ENCODE data around the gene ZNF536.

- TF ChIP-seq, protein P1, sequence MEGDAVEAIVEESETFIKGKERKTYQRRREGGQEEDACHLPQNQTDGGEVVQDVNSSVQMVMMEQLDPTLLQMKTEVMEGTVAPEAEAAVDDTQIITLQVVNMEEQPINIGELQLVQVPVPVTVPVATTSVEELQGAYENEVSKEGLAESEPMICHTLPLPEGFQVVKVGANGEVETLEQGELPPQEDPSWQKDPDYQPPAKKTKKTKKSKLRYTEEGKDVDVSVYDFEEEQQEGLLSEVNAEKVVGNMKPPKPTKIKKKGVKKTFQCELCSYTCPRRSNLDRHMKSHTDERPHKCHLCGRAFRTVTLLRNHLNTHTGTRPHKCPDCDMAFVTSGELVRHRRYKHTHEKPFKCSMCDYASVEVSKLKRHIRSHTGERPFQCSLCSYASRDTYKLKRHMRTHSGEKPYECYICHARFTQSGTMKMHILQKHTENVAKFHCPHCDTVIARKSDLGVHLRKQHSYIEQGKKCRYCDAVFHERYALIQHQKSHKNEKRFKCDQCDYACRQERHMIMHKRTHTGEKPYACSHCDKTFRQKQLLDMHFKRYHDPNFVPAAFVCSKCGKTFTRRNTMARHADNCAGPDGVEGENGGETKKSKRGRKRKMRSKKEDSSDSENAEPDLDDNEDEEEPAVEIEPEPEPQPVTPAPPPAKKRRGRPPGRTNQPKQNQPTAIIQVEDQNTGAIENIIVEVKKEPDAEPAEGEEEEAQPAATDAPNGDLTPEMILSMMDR (IDR thresholded peaks at IDR 0.05) = no peak
- TF ChIP-seq EZH2 (IDR thresholded peaks at IDR 0.05; ENCODE audit: borderline replicate concordance, insufficient read depth, low read depth, low read length, poor library complexity, severe bottlenecking) = no peak
These were observed 180.4 kb downstream of the ZNF536 start for GRCh38 chr19:30552593-30552992.

Data from B cell (primary cell).